ENCODE measurements around the gene GOLGA7B.
"Not testable (repeated sequence)": the region's sequence is repeated elsewhere in the genome, so short reads cannot be mapped to it uniquely, and the experiment has no call there.

GOLGA7B gene

GRCh38 chr10:97836446-97836845 lies 13.2 kb upstream of the GOLGA7B start:
- DNase-seq = no peak

- DNase-seq = no peak
Observed at GRCh38 chr10:97838091-97838490, 11.6 kb upstream of the GOLGA7B start.

GRCh38 chr10:97841166-97841565 lies 8.5 kb upstream of the GOLGA7B start:
- not testable (repeated sequence) for DNase-seq

- DNase-seq = not testable (repeated sequence)
Observed at GRCh38 chr10:97842114-97842513, 7.5 kb upstream of the GOLGA7B start.

- no peak for DNase-seq
Observed at GRCh38 chr10:97842656-97843280, 6.9 kb upstream of the GOLGA7B start.

- DNase-seq = no peak
Observed at GRCh38 chr10:97843281-97843671, 6.4 kb upstream of the GOLGA7B start.

- DNase-seq = not testable (repeated sequence)
Observed at GRCh38 chr10:97843972-97844371, 5.7 kb upstream of the GOLGA7B start.

GRCh38 chr10:97844678-97845077 lies 5.0 kb upstream of the GOLGA7B start:
- no peak for DNase-seq

- no peak for DNase-seq
Observed at GRCh38 chr10:97849103-97849686, 448 bp upstream of the GOLGA7B start.

GRCh38 chr10:97850446-97850845 lies 803 bp downstream of the GOLGA7B start:
- DNase-seq = no peak

- no peak for DNase-seq
Observed at GRCh38 chr10:97851341-97852001, 1.8 kb downstream of the GOLGA7B start.

GRCh38 chr10:97852277-97852676 lies 2.6 kb downstream of the GOLGA7B start:
- no peak for DNase-seq

- no peak for DNase-seq
Observed at GRCh38 chr10:97852840-97853405, 3.3 kb downstream of the GOLGA7B start.

- no peak for DNase-seq
Observed at GRCh38 chr10:97854743-97855142, 5.1 kb downstream of the GOLGA7B start.

GRCh38 chr10:97858001-97858439 lies 8.4 kb downstream of the GOLGA7B start:
- DNase-seq = no peak

- DNase-seq = no peak
Observed at GRCh38 chr10:97861097-97861750, 11.6 kb downstream of the GOLGA7B start.

- no peak for DNase-seq
Observed at GRCh38 chr10:97861924-97862323, 12.3 kb downstream of the GOLGA7B start.

GRCh38 chr10:97863808-97864207 lies 14.2 kb downstream of the GOLGA7B start:
- no peak for DNase-seq

GRCh38 chr10:97865488-97865887 lies 15.8 kb downstream of the GOLGA7B start:
- no peak for DNase-seq

- no peak for DNase-seq
Observed at GRCh38 chr10:97866524-97867219, 17.0 kb downstream of the GOLGA7B start.

- no peak for DNase-seq
Observed at GRCh38 chr10:97867220-97867800, 17.7 kb downstream of the GOLGA7B start.

- DNase-seq = no peak
Observed at GRCh38 chr10:97868134-97868685, 18.6 kb downstream of the GOLGA7B start.
